ENCODE results near the gene CCDC183.
"Not testable (repeated sequence)": the region's sequence is repeated elsewhere in the genome, so short reads cannot be mapped to it uniquely, and the experiment has no call there.

CCDC183 gene

DNA sequence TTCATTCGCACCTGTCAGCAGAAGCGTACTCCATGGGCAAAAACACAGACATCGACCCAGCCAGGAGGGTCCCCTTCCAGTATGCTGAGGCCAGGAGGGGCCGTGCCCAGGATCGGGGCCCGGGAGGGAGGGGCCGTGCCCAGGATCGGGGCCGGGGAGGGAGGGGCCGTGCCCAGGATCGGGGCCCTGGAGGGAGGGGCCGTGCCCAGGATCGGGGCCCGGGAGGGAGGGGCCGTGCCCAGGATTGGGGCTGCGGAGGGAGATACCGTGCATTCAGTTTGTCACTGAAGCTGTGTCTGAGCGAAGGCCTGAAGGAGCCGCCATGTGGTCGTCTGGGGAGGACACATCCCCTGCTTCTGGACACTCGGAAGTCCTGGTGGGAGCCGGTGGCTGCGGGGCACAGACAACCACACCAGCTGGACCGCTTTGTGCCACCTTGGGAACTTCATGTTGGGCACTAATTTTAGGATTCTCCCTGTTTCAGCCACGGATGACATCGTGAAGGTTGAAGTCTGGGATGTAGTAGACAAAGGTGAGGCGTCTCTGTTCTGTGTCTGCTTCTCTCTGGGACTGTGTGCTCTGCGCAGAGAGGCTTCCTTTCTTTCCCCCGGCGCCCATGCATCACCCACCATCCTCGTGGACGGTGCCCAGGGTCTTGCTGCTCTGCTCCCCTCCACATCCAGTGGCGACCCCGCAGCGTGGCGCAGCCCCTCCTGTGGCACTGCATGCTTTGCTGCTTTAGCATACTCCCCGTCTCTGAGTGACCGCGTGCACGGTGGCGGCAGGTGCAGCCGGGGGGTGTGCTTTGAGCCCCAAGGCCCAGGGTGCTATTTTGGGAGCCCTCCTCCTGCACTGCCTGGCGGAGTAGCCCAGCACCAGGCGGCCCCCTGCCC lies 29.4 kb downstream of the CCDC183 start:
- DNase-seq (ENCODE audit: low read depth) = no peak

DNA sequence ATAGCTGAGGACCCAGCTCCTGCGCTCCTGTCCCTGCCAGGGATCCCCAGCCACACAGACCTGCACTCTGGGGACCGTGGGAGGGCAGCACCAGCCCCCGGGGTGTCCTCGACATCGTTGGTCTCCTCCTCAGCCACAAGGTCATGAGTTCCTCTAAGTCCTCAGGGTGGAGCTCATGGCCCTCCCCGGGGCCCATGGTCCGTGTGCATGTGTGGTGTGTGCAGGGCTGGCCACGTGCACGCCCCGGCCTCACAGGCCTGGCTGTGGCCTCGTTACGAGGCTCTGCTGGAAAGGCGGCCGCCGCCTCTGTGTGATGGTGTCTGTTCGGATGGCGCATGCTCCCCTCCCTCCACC lies 30.0 kb downstream of the CCDC183 start:
- no peak for DNase-seq (ENCODE audit: low read depth)

DNA sequence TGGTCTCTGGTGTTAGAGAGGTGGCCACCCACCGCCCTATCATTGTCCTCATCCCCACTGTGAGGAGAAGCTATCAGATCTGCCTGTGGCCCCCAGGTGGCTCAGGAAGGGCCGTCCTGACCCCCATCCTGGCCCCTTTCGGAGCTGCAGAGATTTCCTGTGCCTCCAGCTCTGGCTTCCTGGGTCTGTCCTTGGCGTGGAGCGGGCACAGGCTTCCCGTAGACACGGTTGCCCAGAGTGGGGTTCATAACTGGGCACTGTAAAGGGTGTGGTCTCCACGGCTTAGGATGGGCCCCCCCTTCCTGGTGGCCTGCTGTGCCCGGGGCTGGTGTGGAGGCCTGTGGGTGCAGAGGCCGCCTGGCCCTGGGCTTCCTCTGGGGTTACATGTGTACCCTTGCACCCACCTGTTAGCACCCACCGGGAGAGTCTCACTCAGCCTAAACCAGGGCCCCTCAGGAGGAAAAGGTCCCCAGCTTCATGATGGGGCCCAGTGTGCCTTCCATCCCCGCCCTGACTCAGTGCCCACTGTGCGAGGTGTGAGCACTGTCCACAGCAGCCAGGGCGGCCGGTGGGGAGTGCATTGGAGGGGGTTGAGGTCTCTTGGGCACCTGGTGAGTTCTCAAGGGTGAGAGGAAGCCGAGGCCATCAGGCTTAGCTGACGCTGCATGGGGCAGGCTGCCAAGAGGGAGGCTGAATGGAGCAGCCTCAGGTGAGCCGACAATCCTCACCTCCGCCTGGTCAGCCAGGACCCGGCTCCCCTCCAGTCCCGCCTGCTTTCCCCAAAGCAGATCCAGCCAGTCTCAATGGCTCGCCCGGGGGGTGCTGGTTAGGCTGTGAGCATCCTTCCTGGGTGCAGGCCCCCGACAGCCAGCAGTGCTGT lies 30.8 kb downstream of the CCDC183 start:
- no peak for DNase-seq (ENCODE audit: low read depth)

DNA sequence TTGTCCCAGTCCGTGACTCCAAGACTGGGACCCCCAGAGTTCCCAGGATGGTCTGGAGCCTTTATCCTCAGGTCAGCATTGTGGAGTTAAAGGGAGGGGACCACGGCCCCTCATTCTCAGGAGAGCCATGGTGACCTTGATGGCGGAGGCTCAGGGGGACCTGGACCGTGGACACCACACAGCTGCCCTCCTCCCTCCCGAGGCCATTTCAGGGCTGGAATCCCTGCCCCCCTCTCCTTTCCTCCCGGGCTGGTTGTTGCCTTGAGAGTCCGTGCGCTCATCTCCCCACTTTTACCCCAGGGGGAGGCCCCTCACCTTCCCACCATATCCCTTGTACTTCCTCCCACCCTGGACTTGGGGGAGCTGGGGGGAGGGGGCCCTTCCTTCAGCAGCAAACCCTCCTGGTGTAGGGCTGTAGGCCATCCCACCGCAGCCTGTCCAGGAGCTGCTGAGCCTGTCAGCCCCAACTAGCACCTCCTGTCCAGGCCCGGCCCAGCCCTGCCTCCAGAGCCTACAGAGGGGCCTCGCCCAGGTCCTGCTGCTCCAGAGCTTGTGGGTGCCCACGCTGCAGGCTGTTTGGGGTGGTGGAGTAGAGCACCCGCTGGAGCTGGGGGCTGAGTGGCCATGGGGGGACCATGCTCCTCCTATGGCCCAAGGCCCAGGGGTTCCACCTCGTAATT lies 31.8 kb downstream of the CCDC183 start:
- DNase-seq (ENCODE audit: low read depth) = no peak

DNA sequence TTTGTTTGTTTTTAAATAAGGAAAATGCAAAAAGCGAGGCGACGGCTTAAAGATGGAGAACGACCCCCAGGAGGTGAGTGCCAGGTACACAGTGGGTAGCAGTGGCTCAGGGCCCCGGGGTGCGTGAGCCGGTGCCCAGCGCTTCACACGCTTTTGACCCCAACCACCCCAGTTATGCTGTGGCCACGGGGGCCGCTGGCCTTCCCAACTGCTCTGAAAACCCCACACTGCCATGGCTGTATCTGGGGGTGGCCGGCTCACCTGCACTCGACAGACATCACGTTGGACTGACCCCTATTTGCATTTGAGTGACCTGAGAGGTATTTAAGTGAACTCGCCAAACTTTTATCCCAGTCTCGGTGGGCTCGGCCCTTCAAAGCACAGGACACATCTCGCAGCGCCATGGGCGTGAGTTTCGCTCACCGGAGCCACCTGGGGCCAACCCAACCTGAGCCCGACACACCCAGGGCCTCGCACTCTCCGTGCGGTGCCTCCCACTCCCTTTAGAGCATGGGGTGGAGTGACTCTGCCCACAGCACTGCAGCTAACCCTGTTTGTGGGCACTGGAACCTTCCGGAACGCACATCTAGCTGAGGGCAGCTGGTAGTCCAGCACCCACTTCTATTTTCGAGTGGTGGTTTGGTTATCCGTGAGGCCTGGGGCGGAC lies 32.5 kb downstream of the CCDC183 start:
- DNase-seq (ENCODE audit: low read depth) = no peak

DNA sequence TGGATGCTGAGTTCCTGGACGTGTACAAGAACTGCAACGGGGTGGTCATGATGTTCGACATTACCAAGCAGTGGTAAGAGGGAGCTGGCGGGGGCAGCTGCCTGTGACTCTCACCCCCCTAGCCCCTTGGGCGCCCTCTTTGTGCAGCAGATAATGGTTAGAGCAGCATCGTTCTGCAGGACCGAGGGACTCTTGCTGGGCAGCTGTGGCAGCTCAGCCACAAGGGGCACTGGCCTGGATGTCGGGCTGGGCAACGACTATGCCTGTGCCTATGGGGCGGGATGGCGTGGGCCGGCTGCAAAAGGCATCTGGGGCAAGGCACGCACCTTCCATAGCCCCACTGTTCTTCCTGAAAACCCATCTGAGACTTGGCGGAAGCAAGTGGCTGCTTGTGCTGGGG lies 33.3 kb downstream of the CCDC183 start:
- no peak for DNase-seq (ENCODE audit: low read depth)

DNA sequence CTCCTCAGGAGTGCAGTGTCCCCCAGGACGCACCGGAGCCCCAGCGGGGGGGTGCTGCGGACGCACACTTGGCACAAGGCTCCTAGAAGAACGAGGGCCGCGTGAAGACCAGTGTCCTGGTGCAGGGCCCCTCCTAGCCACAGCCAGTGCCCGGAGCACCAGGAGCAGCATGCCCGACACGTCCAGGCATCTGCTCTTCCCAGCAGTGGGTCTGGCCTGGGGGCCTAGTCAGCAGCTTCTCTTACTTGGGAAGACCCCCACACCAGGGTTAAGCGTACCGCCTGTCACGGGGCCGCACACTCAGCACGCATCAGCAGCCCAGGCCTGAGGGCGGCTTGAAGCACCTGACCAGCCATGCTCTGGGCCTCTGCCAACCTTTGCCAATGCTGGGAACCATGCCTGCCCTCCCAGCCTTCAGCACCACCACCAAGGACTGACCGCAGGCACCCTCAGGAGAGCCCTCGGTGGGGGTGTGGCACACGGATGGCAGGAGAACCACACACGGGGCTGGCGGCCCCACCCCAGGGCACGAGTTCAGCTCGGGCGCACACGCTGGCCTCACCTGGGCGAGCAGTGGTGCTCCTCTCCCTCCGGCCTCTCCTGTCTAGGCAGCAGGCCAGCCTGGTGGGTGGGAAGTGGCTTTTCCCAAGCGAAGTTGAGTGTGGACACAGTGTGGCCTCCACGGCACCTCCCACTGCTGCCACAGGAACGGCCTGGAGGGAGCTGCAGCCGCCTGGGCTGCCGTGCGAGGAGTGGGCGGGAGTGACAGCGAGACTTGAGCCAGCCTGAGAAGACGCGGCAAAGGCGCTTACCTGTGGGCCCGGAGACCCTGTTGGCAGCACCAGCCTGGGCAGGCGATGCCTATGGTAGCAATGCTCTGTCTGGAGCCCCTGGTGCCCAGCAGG lies 34.1 kb downstream of the CCDC183 start:
- DNase-seq (ENCODE audit: low read depth) = no peak

DNA sequence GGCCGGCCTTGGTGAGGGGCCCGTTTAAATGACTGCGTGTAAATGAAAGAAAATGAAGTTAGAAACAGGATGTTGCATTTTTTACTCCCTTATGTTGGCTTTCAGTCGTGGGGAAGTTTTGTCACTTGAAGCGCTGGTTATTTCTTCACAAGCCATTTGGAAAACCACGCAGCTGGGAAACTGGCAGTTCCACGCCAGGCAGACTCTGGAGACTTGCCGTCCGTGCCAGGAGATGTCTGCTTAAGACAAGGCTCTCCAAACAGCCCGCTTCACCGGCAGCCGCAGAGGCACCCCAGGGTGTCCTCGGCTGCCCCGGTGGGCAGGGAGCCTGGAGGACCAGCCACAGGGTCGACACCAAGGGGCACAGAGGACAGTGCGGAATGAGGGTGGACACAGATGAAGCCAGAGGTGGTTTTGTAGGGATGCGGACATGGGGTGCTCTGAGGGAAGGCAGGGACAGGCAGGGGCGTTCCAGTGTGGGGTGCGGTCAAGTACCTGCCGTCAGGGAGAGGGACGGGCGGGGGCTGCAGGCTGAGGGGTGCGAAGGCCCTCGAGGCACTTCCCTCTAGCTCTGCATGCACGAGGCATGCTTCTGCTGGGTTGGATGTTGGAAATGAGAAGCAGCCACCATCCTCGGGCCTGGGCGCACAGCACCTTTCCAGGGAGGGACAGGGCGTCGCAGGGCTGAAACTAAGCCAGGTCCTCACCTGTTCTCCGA lies 35.0 kb downstream of the CCDC183 start:
- DNase-seq (ENCODE audit: low read depth) = no peak

DNA sequence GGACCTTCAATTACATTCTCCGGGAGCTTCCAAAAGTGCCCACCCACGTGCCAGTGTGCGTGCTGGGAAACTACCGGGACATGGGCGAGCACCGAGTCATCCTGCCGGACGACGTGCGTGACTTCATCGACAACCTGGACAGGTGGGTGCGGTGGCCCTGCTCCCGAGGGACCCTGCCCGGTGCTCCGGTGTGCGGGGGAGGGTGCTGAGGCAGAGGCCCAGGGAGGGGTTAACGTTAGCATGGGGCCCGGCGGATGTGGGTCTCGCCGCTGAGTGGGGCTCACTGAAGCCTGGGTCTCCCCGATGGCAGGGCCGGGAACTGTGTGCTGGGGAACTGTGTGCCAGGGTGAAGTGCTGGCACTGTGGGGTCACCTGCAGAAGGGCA lies 35.6 kb downstream of the CCDC183 start:
- DNase-seq (ENCODE audit: low read depth) = no peak

DNA sequence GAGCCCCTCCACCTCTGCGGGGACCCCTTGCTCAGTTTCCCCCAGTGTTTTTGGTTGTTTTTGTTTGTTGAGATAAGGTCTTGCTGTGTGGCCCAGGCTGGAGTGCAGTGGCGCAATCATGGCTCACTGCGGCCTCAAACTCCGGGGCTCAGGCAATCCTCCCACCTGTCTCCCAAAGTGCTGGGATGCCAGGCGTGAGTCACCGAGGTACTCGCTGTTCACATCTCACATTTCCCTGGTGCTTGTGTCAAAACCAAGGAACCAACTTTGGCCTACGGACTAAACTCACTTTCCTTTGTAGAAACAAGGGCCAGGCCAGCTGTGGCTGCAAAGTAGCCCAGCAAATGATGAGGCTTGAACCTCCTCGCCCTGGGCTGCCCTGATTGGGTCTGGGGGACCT lies 36.4 kb downstream of the CCDC183 start:
- peak; percentile 82 for DNase-seq (ENCODE audit: low read depth)

DNA sequence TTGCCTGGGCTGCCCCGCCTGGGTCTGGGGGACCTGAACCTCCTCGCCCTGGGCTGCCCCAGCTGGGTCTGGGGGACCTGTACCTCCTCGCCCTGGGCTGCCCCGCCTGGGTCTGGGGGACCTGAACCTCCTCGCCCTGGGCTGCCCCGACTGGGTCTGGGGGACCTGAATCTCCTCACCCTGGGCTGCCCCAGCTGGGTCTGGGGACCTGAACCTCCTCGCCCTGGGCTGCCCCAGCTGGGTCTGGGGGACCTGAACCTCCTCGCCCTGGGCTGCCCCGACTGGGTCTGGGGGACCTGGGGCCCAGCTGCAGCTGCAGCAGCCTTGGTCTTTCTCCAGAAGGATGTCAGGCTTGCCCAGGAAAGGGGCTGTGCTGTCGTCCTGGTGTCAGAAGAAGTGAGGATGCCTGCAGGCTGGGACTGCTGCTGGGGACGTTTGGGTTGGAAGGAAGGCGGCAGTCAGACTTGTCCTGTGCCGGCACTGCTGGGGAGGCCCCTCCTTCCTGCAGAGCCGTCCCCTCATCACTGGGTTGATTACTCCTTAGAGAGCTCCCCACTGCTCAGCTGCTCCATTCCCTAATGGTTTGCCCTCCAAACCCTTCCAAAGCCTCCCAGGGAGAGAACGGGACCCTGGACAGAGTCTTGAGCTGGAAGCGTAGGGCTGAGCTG lies 37.4 kb downstream of the CCDC183 start:
- DNase-seq (ENCODE audit: low read depth) = not testable (repeated sequence)

DNA sequence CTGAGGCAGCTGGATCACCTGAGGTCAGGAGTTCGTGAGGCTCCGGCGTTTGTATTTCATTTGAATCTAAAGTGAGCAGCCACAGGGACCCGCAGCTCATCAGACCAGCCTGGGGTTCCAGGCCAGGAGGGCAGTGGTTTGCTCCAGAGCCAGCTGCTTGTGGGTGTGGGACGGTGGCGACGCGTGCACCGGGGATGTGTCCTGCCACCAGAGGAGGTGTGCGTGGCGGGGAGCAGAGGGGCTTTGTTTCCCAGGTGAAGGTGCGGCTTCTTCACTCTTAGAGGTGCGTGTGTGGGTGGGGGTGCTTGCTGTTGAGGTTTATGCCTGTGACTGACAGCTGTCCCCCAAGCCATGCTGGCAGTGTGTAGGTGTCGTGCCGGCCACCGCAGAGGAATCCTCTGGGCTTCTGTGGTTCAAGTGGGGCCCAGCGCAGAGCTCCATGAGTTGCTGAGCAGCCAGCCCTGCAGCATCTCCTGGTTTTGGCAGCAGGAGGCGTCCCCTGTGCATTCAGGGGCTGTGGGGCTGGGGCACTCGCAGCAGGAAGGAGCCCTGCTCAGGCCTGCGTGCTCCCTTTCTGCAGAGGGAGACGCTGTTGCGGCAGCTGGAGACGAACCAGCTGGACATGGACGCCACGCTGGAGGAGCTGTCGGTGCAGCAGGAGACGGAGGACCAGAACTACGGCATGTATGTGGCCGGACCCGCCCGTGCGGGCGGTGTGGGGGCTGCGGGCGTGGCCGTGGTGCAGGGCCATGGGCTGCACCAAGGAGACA lies 39.2 kb downstream of the CCDC183 start:
- no peak for DNase-seq (ENCODE audit: low read depth)

DNA sequence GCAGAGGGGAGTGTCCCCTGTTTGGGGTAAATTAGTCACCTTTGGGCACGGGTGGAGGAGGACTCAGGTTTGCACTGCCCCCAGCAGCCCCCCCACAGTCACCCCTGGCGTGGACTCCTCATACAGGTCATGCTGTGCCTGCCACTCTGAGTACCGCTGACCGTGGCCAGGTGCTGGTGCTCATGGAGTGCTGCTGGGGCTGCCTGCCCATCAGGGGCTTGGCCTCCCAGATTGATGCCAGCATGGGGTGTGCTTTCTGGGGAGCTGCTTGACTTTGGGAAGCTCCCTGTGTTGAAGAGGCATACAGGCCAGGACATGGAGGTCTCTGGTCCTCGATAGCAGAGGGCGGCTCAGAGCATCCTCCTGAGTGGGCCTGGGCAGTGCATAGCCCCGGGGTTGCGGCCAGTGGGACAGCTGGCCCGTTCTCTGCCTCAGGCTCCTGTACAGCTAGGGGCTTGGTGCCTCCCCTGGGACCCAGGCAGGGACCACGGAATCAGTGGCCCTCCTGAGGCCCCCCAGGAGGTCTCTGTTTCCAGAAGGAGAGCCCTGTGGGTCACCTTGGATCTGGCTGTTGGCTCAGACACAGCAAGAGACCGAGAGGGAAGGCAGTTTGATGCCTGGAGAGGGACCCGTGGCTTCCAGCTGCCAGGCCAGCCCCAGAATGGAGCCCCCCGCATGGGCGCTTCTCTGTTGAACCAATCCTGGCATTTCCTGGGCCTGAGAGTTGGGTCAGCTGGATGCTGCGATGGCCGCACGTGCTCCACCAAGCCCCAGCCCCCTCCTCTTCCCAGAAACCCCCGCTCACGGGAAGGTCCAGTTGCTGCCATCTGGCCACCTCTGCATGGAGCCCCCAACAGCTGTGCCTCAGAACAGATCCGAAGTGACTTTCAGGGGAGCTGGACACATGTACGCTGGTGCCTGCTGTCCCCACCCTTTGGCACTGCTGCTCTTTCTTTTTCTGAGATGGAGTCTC lies 40.1 kb downstream of the CCDC183 start:
- no peak for DNase-seq (ENCODE audit: low read depth)

DNA sequence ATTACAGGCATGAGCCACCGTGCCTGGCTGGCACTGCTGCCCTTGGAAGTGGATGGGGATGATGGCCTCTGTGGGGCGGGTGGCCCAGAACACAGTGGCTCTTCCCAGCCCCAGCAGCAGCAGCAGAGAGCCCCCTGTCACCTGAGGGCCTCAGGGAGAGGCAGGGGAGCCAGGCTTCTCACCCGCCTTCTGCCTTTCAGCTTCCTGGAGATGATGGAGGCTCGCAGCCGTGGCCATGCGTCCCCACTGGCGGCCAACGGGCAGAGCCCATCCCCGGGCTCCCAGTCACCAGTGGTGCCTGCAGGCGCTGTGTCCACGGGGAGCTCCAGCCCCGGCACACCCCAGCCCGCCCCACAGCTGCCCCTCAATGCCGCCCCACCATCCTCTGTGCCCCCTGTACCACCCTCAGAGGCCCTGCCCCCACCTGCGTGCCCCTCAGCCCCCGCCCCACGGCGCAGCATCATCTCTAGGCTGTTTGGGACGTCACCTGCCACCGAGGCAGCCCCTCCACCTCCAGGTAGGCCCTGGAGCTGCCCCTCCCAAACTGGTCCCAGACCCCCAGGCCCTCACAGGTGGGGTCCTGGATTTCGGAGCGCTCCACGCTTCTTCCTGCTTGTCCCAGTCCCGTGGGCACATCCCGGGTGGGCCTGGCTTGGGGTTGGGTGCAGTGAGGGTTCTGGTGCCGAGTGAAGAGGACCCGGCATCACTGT lies 41.2 kb downstream of the CCDC183 start:
- DNase-seq (ENCODE audit: low read depth) = no peak

DNA sequence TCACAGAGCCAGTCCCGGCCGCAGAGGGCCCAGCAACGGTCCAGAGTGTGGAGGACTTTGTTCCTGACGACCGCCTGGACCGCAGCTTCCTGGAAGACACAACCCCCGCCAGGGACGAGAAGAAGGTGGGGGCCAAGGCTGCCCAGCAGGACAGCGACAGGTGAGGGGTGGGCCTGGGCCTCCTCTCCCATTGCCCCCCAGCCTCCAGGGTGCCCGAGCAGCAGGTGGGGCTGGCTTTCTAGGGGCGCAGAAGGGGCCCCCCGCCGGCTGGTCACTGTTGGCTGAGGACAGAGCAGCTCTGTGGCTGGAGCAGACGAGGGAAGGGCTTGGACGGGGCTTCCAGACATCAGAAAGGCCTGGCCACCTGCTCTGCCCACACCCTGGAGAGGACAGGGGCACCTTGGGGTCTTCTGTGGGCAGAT lies 41.7 kb downstream of the CCDC183 start:
- DNase-seq (ENCODE audit: low read depth) = not testable (repeated sequence)

DNA sequence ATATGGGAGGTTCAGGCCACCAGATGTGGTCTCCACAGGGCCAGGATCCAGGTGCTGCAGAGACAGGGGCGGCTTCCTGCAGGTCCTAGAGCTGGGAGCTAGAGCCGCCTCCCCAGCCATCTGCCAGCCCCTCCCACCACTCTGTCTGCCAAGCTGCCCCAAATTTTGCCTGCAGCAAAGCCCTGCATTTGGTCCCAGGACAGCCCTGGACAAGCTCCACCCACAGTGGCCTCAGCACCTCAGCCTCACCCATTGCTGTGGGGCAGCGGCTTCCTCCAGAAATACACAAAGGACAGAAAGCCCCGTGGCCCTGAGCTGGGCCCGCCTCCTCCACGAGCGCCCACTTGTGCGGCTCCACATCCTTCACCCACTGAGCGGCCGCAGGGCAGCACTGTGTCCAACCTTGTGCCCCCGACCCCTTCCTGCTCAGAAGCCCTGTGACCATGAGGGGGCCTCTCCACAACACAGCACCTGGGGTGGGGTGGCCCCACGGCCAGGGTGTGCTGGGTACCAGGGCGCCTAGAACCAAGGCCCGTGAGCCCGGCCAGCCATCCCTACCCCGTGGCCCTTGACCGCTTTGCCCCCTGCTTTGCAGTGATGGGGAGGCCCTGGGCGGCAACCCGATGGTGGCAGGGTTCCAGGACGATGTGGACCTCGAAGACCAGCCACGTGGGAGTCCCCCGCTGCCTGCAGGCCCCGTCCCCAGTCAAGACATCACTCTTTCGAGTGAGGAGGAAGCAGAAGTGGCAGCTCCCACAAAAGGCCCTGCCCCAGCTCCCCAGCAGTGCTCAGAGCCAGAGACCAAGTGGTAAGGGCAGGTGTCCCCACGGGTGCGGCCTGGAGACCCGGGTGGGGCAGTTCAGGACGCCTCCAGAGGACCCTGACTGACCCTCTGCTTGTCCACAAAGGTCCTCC lies 42.4 kb downstream of the CCDC183 start:
- no peak for DNase-seq (ENCODE audit: low read depth)
